Measurements from ENCODE around the gene DAPK2.
"Not testable (repeated sequence)": the region's sequence is repeated elsewhere in the genome, so short reads cannot be mapped to it uniquely, and the experiment has no call there.

The DAPK2 gene

GRCh38 chr15:63901912-63902670 is 144.2 kb downstream of the DAPK2 start:
- TF ChIP-seq, protein P1, sequence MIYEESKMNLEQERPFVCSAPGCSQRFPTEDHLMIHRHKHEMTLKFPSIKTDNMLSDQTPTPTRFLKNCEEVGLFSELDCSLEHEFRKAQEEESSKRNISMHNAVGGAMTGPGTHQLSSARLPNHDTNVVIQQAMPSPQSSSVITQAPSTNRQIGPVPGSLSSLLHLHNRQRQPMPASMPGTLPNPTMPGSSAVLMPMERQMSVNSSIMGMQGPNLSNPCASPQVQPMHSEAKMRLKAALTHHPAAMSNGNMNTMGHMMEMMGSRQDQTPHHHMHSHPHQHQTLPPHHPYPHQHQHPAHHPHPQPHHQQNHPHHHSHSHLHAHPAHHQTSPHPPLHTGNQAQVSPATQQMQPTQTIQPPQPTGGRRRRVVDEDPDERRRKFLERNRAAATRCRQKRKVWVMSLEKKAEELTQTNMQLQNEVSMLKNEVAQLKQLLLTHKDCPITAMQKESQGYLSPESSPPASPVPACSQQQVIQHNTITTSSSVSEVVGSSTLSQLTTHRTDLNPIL (CRISPR knock-in tag; IDR thresholded peaks at IDR 0.05; ENCODE audit: low read depth): no peak
- TF ChIP-seq ZNF70 (CRISPR knock-in tag; IDR thresholded peaks at IDR 0.05): no peak
- no peak for ATAC-seq

GRCh38 chr15:63900306-63900705 is 146.0 kb downstream of the DAPK2 start:
- TF ChIP-seq, protein P1 (CRISPR knock-in tag; IDR thresholded peaks at IDR 0.05; ENCODE audit: low read depth): no peak
- TF ChIP-seq ZFP3 (CRISPR knock-in tag; IDR thresholded peaks at IDR 0.05): no peak
- TF ChIP-seq, protein P2, sequence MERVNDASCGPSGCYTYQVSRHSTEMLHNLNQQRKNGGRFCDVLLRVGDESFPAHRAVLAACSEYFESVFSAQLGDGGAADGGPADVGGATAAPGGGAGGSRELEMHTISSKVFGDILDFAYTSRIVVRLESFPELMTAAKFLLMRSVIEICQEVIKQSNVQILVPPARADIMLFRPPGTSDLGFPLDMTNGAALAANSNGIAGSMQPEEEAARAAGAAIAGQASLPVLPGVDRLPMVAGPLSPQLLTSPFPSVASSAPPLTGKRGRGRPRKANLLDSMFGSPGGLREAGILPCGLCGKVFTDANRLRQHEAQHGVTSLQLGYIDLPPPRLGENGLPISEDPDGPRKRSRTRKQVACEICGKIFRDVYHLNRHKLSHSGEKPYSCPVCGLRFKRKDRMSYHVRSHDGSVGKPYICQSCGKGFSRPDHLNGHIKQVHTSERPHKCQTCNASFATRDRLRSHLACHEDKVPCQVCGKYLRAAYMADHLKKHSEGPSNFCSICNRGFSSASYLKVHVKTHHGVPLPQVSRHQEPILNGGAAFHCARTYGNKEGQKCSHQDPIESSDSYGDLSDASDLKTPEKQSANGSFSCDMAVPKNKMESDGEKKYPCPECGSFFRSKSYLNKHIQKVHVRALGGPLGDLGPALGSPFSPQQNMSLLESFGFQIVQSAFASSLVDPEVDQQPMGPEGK (CRISPR knock-in tag; IDR thresholded peaks at IDR 0.05; ENCODE audit: borderline replicate concordance): no peak
- TF ChIP-seq OSR1 (CRISPR knock-in tag; IDR thresholded peaks at IDR 0.05): no peak
- no peak for TF ChIP-seq ZNF70 (CRISPR knock-in tag; IDR thresholded peaks at IDR 0.05)
- no peak for TF ChIP-seq TOX (CRISPR knock-in tag; IDR thresholded peaks at IDR 0.05; ENCODE audit: borderline replicate concordance)
- TF ChIP-seq POU6F1 (CRISPR knock-in tag; IDR thresholded peaks at IDR 0.05; ENCODE audit: borderline replicate concordance, low read depth): no peak
- TF ChIP-seq GLIS3 (CRISPR knock-in tag; IDR thresholded peaks at IDR 0.05): no peak
- TF ChIP-seq SNAI2 (CRISPR knock-in tag; IDR thresholded peaks at IDR 0.05): no peak
- TF ChIP-seq ISL1 (CRISPR knock-in tag; IDR thresholded peaks at IDR 0.05): no peak
- no peak for TF ChIP-seq BACH2 (CRISPR knock-in tag; IDR thresholded peaks at IDR 0.05; ENCODE audit: borderline replicate concordance)
- TF ChIP-seq CSRNP3 (CRISPR knock-in tag; IDR thresholded peaks at IDR 0.05): no peak
- no peak for ATAC-seq

GRCh38 chr15:63899606-63900005 is 146.7 kb downstream of the DAPK2 start:
- ATAC-seq: not testable (repeated sequence)

DNA sequence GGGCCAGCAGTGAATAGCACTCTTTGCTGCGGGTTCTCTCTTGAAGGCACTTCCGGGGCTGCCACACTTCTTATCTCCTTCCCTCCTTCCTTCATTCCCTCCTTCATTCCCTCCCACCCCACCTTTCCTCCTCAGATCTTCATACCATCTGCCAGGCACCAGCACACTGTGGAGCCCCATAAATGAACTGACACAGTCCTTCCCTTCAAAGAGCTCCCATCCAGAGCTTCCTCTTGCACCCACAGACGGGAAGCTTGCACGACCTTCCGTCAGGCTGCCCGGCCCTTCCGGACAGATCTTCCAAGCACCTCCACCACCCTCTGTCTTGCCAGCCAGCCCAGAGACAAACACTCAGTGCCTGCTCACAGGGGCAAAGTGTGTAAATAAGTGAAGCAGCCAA is 147.1 kb downstream of the DAPK2 start:
- no peak for ATAC-seq

More for the DNA sequence above, 147.1 kb downstream of the DAPK2 start:
- TF ChIP-seq ZNF8 (CRISPR knock-in tag; IDR thresholded peaks at IDR 0.05): no peak
- TF ChIP-seq TOX (CRISPR knock-in tag; IDR thresholded peaks at IDR 0.05; ENCODE audit: borderline replicate concordance): no peak
- no peak for TF ChIP-seq ESRRG (CRISPR knock-in tag; IDR thresholded peaks at IDR 0.05)
- TF ChIP-seq, protein P2 (CRISPR knock-in tag; IDR thresholded peaks at IDR 0.05; ENCODE audit: borderline replicate concordance): no peak
- TF ChIP-seq CSDC2 (CRISPR knock-in tag; IDR thresholded peaks at IDR 0.05): no peak
- no peak for TF ChIP-seq PPARA (CRISPR knock-in tag; IDR thresholded peaks at IDR 0.05; ENCODE audit: borderline replicate concordance)
- TF ChIP-seq ZC3H10 (CRISPR knock-in tag; IDR thresholded peaks at IDR 0.05): no peak
- TF ChIP-seq RARB (CRISPR knock-in tag; IDR thresholded peaks at IDR 0.05): no peak
- TF ChIP-seq ZFP3 (CRISPR knock-in tag; IDR thresholded peaks at IDR 0.05): no peak
- no peak for TF ChIP-seq CSRNP3 (CRISPR knock-in tag; IDR thresholded peaks at IDR 0.05)
- no peak for TF ChIP-seq ZNF565 (CRISPR knock-in tag; conservative IDR thresholded peaks at IDR 0.05; ENCODE audit: low read depth)
- TF ChIP-seq TCF4 (CRISPR knock-in tag; IDR thresholded peaks at IDR 0.05; ENCODE audit: borderline replicate concordance): no peak
- no peak for TF ChIP-seq OSR1 (CRISPR knock-in tag; IDR thresholded peaks at IDR 0.05)
- TF ChIP-seq GLIS3 (CRISPR knock-in tag; IDR thresholded peaks at IDR 0.05): no peak
- TF ChIP-seq ARNTL (CRISPR knock-in tag; IDR thresholded peaks at IDR 0.05; ENCODE audit: borderline replicate concordance, low read depth): no peak
- TF ChIP-seq BACH2 (CRISPR knock-in tag; IDR thresholded peaks at IDR 0.05; ENCODE audit: borderline replicate concordance): no peak
- TF ChIP-seq, protein P1 (CRISPR knock-in tag; IDR thresholded peaks at IDR 0.05; ENCODE audit: low read depth): no peak
